Testis (tissue), 2 donors: ENCODE measurements around the gene FBXW5.

Experiments
- CTCF ChIP-seq, 3 experiments: fragments of 450-650 bp in 2 of 3; fragments of 200-600 bp in 1 of 3; sonication (generic) in 1 of 3; IDR thresholded peaks; one replicate each; pipeline ENCODE4 v1.5.1; 2016 to 2019; ENCODE audit warnings: antibody characterized with exemption in 3 of 3, mild to moderate bottlenecking in 2 of 3, moderate library complexity in 1 of 3
- POLR2A ChIP-seq: fragments of 450-650 bp; IDR thresholded peaks from one replicate; pipeline ENCODE4 v1.6.1; 2017; ENCODE audit warnings: antibody characterized with exemption, mild to moderate bottlenecking, moderate library complexity

- TF ChIP-seq CTCF (IDR thresholded peaks at IDR 0.05) (no peak), POLR2A (no peak)
Measured at GRCh38 chr9:136980669-136981478, 36.3 kb upstream of the FBXW5 start.
